Activated CD4-positive, alpha-beta T cell treated with anti-CD3 and anti-CD28 coated beads, Interleukin-2, amount 50 U/mL, for 24 hours (primary cell): ENCODE measurements around the gene WLS.

Source experiments
- DNase-seq, 2 donors: peaks; one replicate each; pipeline ENCODE4 v3.0.0-alpha.2; 2020; ENCODE audit warnings: low read depth in 1 of 2, low spot score in 1 of 2

Gene WLS

DNA sequence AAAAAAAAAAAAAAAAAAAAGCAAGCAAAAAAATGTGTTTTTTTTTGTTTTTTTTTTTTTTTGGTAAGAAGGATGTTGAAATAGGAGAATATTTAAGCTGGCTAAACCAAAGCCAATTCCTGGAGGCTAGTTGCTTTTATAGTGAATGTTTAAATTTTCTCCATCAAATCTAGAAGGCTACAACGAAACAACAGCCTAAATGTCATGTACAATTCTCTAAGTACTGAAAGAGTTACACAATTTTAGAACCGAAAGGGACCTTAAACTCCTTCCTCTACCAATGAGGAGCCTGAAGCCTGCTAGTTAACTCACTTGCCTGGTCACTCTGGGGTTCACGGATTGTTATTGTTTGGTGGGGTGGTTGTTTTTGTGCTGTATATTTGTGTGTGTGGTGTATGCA is 3.5 kb downstream of the WLS start:
- DNase-seq = no peak

DNA sequence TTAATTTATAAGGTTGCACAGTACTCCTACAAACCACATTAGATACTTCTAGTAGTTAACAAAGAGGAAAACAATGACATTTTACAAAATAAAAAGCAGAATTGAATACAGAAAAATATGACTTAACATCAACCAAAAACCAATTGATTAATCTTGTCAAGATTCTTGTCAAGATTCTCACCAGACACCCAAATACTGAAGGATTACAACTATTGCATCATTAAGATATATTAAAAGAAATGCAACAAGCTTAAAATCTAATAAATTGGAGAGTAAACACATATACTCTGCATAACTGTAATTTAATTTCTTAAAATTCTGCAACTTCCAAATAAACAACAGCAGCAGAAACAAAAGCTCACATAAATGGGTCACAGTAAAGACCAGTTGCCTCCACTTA is 4.7 kb downstream of the WLS start:
- DNase-seq = no peak

DNA sequence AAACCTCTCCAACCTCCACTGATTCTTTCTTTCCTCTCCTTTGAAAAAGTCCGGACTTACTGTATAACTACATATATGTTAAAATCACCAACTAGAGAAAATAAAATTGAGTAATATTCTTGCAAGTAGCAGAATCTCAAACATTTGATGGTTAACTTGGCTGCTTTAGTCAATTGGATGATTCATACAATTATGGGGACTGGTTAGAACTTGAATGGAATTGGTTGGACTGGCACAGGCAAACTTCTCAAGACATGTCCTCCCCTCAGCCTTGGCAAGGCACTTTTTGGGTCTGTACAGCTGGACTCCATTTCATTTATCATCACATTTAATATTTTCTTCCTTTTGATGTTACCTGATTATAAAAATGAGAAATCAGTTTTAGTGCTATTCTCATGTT is 6.5 kb downstream of the WLS start:
- DNase-seq = no peak

DNA sequence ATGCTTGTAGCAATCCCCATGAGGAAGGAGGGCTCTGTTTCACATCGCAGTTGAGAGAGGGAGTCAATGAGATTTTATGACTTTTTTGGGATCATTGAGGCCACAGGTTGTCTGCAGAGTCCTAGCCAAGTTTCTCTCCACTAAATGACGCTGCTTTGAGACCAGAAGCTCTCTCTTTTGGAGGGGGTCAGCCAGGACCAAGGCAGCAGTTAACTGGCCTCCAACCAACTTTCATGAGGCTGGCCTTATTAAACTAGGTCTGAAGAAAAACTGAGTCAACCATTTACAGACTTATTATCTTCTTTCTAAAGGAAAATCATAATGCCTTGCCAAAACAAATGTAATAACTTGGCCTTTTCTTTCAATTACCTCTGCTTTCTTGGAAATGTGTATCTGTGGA is 8.6 kb downstream of the WLS start:
- DNase-seq = no peak

DNA sequence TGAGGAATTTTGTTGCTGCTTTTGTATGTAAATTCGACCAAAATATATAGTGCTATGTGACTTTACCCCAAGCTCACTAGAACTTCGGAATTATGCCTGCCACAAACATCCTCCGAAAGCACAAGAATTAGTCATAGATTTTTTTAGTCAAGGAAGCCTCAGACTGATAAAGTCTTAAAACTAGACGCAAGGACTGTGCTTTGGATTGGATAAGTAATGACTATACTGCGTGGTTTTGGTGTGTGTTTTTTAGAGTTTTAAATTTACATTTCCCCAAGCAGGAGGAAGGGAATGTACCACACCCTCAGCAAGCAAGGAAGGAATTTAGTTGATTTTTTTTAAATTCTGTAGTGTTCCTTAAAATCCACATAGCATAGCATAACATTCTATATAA is 10.3 kb downstream of the WLS start:
- DNase-seq = no peak

DNA sequence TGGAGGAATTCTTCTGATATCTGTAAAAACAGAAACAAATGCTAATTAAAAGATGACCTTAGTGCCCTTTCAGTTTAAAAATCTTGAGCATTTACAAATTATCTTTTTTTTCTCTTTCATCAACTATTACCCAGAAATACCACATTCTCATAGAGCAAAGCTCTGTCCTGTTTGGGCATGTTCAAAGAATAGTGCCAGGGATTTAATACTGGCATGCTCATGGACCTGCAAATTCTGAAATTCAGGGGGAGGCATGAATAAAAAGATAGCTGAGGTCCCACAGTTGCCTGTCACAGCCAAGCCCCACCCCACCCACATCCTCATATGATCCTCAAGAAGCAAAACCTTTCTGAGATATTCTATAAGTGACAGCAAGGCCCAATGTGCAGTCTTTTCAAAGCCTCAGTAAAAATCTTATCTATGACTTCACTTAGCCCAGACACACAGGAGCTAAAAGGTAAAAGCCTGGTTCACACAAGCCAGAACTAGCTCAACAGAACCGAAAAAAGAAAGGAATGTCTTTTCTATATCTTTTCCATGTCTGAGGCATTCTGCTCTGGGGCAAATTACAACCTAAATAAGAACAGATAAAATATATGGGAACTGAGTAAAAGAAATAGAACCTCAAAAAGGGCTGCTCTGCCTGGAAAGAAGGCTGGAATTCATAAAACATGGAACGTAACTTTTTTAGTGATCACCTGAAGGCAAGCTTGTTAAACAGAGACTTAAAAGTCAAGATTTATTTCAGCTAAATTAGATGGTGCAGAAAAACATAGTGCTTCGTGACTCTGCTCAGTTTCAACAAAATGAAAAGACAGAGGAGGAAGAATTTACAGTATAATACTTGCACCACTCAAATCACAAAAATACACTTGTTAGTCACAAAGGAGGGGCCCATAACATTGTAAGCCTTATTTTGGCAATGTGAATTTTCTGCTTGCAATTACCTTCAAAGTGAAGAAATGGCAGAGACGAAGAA is 11.0 kb downstream of the WLS start:
- DNase-seq = no peak

DNA sequence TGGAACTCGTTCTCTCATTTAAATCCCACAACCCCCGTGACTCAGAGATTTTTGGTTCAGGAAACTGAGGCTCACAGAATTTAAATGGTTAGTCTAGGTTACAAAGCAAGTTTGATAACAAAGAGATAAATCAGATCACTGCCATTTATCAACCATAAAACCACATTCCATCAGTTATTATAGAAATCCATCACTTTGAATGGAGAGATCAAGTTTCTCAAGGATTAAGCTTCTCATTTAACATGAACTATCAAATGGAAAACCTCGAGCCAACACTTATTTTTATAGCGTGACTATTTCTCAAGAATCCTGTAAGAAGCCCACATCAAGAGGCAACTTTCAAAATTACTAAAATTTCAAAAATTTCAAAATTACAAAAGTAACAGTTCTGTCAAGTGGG is 11.9 kb downstream of the WLS start:
- no peak for DNase-seq

DNA sequence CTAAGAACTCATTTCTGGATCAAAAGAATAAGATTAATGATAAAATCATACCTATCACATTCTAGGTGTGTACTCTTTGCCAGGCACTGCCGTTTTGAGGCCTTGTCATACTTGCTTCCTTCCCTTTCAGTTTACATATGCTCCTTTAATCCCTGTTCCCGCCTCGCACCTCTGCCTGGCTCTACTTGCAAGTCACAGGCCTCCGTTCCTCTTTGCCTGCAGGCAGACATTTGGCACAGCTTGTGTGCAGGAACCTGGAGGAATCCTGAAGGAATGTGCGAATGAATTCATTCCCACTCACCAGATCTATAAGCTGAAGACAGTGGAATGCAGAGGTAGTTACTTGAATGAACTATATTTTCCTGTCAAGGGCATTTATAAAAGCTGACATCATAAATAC is 13.8 kb downstream of the WLS start:
- no peak for DNase-seq

DNA sequence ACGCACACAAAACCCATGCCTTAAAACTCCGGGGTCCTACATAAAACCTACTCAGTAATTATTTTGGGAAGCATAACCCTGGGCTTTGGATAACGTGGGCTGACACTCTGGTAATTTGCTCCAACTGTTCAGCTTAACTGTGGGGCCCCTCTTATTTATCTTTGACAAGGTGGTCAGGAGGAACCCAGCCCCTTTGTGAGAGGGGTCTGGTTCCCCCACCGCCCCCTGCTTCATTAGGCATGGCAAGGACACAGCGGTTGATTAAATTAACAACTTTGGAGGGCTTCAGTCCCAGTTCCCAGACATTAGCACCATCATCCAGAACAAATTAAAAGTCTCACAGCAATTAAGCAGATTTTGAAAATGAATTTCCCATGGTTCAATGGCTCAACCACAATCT is 14.7 kb downstream of the WLS start:
- DNase-seq = no peak

DNA sequence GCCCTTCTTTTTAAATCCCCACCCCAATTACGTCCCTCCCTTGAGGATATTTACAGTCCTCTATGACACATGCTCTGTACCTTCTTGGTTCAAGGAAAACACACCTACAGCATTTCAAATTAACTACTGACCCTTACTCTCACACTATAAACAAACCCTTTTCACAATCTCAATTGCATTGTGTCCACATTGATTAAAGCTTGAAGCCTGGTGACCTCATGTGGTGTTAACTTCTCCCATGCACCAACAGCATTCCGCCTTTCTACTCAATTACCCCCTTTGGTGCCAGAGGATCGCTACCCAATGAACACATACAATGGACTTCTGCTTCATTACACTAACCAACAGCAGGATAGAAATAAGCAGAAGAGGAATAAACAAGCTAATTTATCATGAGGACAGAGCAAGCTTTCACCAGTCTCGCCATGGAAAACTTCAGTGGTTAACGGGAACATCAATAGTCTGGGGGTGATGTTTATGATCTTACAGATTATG is 15.2 kb downstream of the WLS start:
- no peak for DNase-seq

DNA sequence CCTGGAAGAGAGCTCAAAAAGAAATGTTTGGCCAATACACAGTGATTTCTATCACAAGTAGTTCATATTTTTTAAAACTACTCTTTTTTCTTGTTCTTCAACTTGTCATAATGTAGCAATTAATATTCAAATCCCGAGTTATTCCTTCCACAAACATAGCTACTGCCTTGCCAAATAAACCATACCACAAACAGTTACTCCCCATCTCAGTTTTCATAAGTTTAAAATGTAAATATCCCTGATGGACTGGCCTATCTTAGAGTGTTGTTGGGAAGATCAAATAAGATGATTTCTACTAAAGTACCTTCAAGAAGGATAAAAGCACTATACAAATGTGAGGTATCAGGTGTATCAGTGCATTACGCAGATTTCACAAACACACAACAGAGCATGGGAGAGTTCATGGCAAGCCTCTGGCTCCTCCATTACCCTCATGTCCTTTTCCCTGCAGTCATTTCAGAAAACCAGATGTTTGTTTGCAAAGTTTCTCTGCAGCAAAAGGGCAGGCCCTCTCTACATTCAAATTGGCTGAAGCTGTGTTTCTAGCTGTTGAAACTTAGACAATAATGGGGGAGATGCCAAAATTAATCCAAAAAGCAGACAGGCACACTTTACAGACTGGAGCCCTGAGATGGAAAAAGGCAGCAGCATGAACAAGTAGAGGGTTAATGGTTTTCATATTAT is 16.1 kb downstream of the WLS start:
- no peak for DNase-seq

DNA sequence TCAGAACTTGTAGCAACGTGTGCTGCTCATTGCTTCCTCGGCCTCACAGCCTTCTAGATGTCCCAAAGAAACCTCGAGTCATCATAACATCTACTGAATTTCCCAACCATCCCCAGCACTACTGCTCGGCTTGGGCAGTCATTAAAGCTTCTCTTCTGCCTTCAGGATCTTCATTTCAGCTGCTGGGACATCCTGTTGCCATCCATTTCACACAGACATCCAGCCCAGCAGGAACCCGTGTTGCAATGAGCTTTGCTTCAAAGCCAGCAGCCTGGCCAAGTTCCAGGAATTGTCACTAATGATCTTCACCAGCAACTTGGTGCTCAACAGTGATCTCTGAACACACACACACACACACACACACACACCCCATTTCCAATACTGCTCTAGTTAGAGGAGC is 18.5 kb downstream of the WLS start:
- no peak for DNase-seq

DNA sequence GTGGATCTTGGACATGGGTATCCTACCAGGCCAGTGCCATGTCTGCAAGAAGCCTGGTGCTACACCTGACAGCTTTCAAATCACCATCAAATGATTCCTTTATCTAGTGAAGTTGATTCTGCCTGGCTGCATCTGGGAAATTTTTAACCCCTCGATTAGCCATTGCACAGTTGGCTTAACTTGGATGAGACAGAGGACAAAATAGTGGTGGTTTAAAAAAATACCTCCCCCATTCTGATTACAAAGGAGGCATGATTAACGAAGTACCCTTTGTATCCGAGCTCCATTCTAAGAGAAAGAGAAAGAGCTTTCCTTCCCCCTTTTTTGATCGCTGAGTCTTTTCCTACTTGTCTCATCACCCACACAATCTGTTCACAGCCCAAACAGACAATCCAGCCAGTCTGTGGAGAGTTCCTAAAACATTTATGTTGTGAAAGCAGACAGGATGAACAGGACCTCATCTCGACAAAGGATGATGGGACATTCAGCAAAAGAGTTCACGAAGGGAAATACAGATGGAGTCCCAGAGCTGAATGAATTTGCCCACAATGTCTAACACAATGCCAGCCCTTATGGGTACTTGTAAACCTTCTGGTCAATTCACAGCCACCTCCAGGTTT is 20.5 kb downstream of the WLS start:
- DNase-seq = no peak

DNA sequence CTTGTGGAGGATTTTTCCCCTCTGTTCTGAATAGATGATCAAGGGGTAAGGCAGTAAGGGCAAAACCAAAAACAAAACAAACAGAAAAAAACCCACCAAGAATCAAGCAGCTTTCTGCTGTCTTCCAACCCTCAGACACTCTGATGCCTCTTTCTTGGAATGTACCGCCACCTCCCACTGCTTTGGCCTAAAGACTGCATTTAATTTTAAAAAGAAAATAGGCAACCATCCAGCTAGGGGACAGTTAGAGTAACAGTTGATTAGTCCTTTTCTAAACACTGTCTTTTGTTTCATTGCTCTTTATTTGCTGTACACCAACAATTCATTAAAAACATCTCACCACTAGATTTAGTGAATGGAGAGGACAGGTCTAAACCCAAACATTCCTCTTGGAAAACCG is 21.5 kb downstream of the WLS start:
- DNase-seq = no peak

DNA sequence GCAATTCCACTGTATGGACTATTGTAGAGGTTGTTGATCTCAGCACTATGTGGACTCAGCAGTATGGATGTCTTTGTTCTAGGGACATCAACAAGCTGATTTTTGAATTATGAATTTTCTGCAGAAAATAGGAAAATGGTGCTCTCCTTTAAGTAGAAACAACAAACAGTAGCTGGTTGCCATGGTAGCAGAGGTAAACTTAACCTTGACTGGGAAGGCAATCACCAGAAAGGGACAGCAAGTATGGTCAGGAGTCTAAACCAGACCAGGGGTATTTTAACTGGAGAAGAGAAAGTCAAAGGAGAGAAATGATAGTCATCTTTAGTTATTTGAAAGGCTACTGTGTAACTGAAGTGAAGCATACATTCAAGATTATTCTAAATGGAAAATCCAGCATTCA is 22.3 kb downstream of the WLS start:
- no peak for DNase-seq

DNA sequence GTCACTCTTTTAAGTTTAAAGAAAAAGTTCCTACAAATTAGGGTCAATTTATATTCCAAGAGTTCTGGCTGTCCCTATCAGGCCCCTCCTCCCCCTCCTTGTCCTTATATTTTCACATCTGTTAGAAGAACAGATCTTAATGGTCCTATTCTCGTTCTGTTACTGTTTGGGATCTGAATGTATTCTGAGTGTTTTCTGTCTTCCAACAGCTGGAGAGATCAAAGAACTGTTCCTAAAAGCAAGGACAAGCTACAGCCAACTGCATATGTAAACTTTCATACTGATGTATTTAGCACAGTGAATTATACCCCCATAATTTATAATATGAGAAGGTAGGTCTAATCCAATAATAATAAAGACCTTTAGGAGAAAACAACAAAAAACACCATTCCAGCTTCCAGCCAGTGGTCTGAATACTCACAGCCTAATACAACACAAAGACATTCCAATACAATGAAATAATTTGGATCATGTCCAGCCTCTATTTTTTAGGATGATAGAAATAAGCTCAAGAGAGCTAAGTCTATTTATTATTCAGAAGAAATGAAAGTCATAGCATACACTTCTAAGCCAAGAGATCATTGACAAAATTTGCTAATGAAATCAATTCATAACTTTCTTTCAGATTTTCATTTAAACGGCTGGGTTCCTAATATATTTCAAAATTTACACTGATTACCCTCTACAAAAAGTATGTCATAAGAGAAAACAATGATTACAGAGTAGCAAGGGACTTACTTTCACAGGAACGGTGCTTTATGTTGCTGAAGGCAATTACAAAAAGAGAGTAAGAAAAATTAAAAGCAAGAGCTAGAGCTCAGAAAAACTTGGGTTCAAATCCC is 25.3 kb downstream of the WLS start:
- DNase-seq = no peak

DNA sequence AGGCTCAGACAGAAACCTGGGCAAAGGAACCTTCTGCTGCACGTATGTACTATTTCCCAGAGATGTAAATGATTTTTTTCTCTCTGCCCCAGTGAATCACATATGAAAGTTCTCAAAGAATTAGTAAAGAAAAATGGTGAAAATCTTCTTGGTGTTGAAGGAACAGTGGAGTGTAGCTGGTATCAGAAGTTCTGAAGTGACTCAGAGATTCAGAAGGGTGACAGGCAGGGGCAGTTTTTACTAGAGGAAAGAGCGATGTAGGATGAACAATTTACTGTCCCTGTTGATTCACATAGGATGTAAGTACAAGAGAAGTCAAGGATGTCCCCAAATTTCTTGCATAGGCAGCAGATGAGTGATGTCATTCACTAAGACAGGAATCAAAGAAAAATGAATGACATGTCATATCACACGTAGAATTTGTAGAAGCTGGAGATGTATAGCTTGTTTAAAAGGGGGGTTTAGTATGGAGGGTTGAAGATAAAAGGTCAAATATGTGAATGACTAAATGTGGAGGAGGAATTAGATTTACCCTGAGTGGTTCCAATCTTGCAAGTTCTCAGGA is 26.4 kb downstream of the WLS start:
- no peak for DNase-seq

DNA sequence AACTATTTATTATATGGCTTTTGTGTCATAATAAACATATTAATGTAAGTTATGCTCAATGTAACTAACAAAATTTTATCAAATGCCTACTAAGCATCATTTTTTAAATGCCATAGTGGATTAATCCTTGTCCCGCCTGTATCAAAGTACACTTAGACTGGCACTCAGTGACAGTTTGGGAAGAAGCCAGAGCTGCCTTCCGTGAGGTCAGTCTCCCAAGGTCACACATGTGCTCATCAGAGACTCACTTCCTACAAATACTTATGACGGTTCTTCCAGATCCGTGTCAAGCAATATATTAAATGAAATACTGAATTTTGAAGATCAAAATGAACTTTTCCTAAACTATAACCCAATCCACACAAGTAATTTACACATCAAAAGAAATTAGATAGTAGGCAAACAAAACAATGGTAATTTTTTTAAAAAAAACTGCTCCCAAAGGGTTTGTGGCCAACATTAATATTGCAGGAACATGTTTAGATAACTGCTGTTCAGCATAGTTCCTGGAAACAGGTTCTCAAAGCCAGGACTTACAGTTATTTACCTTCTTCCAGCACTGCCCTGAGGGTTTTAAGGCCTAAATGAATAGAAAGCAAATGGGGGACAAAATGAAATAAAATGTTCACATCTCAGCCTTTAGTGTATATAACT is 27.2 kb downstream of the WLS start:
- no peak for DNase-seq

DNA sequence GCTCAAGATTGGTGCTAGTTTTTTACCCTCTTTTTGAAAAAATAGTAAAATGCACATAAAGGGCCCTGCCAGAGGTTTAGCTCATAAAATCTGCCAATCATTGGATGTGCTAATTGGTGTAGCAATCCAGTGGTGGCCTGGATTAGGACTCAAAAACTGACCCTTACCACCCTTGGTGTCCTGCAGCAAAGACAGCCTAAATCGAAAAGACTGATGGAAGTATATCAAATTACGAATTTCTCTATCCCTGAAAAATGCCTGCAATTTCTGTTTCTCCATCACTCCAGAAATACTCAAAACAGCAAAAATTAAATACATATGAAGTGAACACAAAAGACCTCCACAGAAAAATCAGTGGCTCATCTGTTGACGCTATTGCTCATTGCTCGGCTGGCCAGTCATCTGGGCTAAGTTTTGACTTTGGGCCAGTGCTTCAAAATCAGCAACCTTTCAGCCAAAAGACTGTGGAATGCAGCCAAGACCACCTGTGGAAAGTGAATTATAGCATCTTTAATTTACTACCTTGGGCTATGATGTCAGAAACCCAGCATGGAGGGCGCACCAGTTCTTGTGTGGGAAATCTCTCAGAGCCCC is 30.0 kb downstream of the WLS start:
- DNase-seq = no peak
